Caco-2 (cell line): Measurements from ENCODE around the gene GEMIN7. TPM values are rescaled to one million over a fixed set of nuclear protein-coding genes. Genes with fewer than 3 reads are reported as not detected.

Source experiments
- BruUV-seq: library from RNA; stranded (reverse); fragments of 400-500 nt; replicated peaks from 2 replicates; lab custom pipeline; 2021; lab: Mats Ljungman, UMichigan
- CTCF ChIA-PET: fragments of 300-600 bp; sonication (Branson Sonifier 250); formaldehyde crosslinking; loops from one replicate; lab custom pipeline; 2022; ENCODE audit warnings: antibody characterized with exemption; lab: Charles Lee
- POLR2A ChIA-PET: fragments of 300-600 bp; sonication (Branson Sonifier 250); formaldehyde crosslinking; loops from one replicate; lab custom pipeline; 2022; ENCODE audit warnings: antibody characterized with exemption; lab: Charles Lee
- DNase-seq, 2 experiments: peaks; one replicate each; pipeline versions ENCODE4 v3.0.0 to v3.0.0-alpha.2; 2020 to 2022
- H3K27me3 ChIP-seq: replicated peaks from 2 replicates; pipeline ENCODE4 v1.6.0; 2011; ENCODE audit warnings: low read length; ENCODE audit not compliant: control insufficient read depth, insufficient read depth
- H3K36me3 ChIP-seq: 2 replicates; pipeline ENCODE4 v1.5.1; 2011; ENCODE audit warnings: low read length; ENCODE audit not compliant: control insufficient read depth, insufficient read depth
- H3K4me1 ChIP-seq: fragments of 250-450 bp; sonication (Bioruptor Pico); 2 replicates; pipeline ENCODE4 v1.5.1; 2020; ENCODE audit warnings: mild to moderate bottlenecking
- H3K4me3 ChIP-seq: 2 replicates; pipeline ENCODE4 v1.5.1; 2011; ENCODE audit warnings: low read depth, mild to moderate bottlenecking, control low read depth, low read length
- H3K9me3 ChIP-seq: fragments of 250-450 bp; sonication (Bioruptor Pico); 2 replicates; pipeline ENCODE4 v1.5.1; 2020; ENCODE audit warnings: mild to moderate bottlenecking, moderate library complexity
- H3K27ac Mint-ChIP-seq: one replicate; pipeline ENCODE4 v1.8.0; 2022; ENCODE audit warnings: mixed read lengths; ENCODE audit not compliant: unreplicated experiment
- H3K27me3 Mint-ChIP-seq: one replicate; pipeline ENCODE4 v1.8.0; 2022; ENCODE audit warnings: mixed read lengths; ENCODE audit not compliant: insufficient read depth, unreplicated experiment
- H3K36me3 Mint-ChIP-seq: one replicate; pipeline ENCODE4 v1.8.0; 2022; ENCODE audit warnings: mild to moderate bottlenecking, mixed read lengths; ENCODE audit not compliant: insufficient read depth, unreplicated experiment
- H3K4me1 Mint-ChIP-seq: one replicate; pipeline ENCODE4 v1.8.0; 2022; ENCODE audit warnings: low read depth, mixed read lengths; ENCODE audit not compliant: unreplicated experiment
- H3K4me3 Mint-ChIP-seq: one replicate; pipeline ENCODE4 v1.8.0; 2022; ENCODE audit warnings: mild to moderate bottlenecking, moderate library complexity, mixed read lengths; ENCODE audit not compliant: unreplicated experiment
- H3K9me3 Mint-ChIP-seq: one replicate; pipeline ENCODE4 v1.8.0; 2022; ENCODE audit warnings: mixed read lengths; ENCODE audit not compliant: unreplicated experiment
- intact Hi-C: fragments of 100-400 bp; cut with micrococcal nuclease; formaldehyde crosslinking; loops from one replicate; pipeline ENCODE4 v1.10.0; 2022; ENCODE audit not compliant: unreplicated experiment
- total RNA-seq: library from RNA; stranded (reverse); gene quantifications from 2 replicates; pipeline ENCODE4 v1.2.3, GENCODE V29; 2022
- TF ChIP-seq, protein P1 (sequence below), 2 experiments: fragments of 200-600 bp in 1 of 2; IDR thresholded peaks; 1 replicate in 1 of 2; 2 replicates in 1 of 2; pipeline versions ENCODE4 v1.5.1 to v1.8.0; 2011 to 2022; ENCODE audit warnings: antibody characterized with exemption in 1 of 2, control low read depth in 1 of 2, inconsistent platforms in 1 of 2, low read depth in 1 of 2, low read length in 1 of 2, mild to moderate bottlenecking in 1 of 2, moderate library complexity in 1 of 2; ENCODE audit not compliant: insufficient read depth in 1 of 2, severe bottlenecking in 1 of 2, unreplicated experiment in 1 of 2

Gene GEMIN7
- total RNA-seq, 1 experiment from 2014 or later: 49.3 TPM

DNA sequence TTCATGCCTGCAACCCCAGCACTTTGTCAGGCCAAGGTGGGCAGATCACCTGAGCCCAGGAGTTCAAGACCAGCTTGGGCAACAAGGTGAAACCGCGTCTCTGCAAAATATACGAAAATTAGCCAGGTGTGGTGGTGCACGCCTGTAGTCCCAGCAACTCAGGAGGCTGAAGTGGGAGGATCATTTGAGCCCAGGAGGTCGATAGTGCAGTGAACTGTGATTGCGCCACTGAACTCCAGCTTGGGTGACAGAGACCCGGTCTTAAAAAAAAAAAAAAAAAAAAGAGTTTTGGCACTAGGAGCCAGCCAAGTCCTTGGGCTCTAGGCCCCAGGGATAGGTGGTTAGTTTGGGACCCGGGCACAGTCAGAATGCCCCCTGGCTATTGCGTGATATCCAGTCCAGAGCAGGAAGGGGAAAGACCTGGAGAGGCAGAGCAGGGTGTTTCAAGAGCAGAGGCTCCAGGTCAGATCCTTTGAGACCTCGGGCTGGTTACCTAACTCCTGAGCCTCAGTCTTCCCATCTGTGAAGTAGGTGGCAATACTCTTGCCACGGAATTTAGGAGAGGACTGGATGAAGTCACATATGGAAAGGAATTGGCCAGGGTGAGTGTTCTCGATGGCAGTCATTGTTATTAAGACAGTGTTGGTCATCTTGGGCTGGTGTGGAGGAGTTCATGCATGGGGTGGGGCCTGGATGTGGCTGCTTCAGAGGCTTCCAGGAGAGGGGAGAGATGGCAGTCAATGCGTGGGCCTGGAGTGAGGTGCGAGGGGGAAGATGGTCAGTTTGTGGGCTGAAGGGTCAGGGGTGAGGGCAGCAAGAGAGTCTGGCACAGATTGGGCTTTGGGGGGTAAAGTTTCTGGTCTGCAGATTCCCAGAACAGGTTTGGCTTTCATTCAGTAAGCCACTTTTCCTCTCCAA, 16.7 kb downstream of the GEMIN7 start:
- Mint-ChIP-seq H3K27me3 (no peaks in the 10 kb centered on the region), H3K4me3 (no peak overlapping the region), H3K36me3 (peaks cover 39% of the 10 kb centered on the region), H3K4me1 (peaks cover 33% of the 10 kb centered on the region), H3K27ac (no peak overlapping the region), H3K9me3 (no peaks in the 10 kb centered on the region)
- POLR2A ChIA-PET: no interaction called here
- BruUV-seq: no TSS peak
- intact Hi-C loops: no loop called here
- no peaks in the 10 kb centered on the region for H3K9me3 ChIP-seq
- DNase-seq: no peak
- H3K36me3 ChIP-seq: no peaks in the 10 kb centered on the region
- TF ChIP-seq, protein P1, sequence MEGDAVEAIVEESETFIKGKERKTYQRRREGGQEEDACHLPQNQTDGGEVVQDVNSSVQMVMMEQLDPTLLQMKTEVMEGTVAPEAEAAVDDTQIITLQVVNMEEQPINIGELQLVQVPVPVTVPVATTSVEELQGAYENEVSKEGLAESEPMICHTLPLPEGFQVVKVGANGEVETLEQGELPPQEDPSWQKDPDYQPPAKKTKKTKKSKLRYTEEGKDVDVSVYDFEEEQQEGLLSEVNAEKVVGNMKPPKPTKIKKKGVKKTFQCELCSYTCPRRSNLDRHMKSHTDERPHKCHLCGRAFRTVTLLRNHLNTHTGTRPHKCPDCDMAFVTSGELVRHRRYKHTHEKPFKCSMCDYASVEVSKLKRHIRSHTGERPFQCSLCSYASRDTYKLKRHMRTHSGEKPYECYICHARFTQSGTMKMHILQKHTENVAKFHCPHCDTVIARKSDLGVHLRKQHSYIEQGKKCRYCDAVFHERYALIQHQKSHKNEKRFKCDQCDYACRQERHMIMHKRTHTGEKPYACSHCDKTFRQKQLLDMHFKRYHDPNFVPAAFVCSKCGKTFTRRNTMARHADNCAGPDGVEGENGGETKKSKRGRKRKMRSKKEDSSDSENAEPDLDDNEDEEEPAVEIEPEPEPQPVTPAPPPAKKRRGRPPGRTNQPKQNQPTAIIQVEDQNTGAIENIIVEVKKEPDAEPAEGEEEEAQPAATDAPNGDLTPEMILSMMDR (IDR thresholded peaks at IDR 0.05; ENCODE audit: insufficient read depth in 1 of 2, low read depth in 1 of 2, low read length in 1 of 2, severe bottlenecking in 1 of 2, unreplicated experiment in 1 of 2): no peak
- peaks cover 18% of the 10 kb centered on the region for H3K4me1 ChIP-seq
- no peaks in the 10 kb centered on the region for H3K27me3 ChIP-seq
- H3K4me3 ChIP-seq: no peak overlapping the region
- CTCF ChIA-PET: no interaction called here

DNA sequence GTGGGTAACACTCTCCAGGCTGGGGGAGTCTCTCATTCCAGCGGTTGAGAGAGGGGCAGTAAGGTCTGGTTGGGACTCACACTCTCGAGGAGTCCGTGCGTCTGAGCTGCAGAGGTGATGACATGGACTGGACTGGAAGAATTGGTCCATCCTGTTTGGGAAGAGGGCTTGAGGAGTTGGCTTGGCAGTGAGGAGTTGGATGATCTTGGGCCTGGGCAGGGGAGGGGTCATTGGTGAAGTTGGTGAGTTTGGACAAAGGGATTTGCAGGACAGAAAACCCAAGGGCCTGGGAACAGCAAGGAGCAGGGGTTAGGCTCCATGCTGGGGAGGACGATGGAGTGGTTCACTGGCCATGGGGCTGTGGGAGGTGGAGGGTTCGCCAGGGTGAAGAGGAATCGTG, 17.6 kb downstream of the GEMIN7 start:
- Mint-ChIP-seq H3K9me3 (no peaks in the 10 kb centered on the region), H3K27me3 (no peaks in the 10 kb centered on the region), H3K36me3 (peaks cover 31% of the 10 kb centered on the region), H3K4me1 (peaks cover 30% of the 10 kb centered on the region), H3K4me3 (no peak overlapping the region), H3K27ac (peak overlapping the region; percentile 16)
- ChIA-PET POLR2A (no interaction called here), CTCF (no interaction called here)
- BruUV-seq: no TSS peak
- no peaks in the 10 kb centered on the region for H3K36me3 ChIP-seq
- TF ChIP-seq, protein P1 (IDR thresholded peaks at IDR 0.05; ENCODE audit: insufficient read depth in 1 of 2, low read depth in 1 of 2, low read length in 1 of 2, severe bottlenecking in 1 of 2, unreplicated experiment in 1 of 2): no peak
- no peaks in the 10 kb centered on the region for H3K9me3 ChIP-seq
- no peak for DNase-seq
- H3K4me3 ChIP-seq: no peak overlapping the region
- peaks cover 18% of the 10 kb centered on the region for H3K4me1 ChIP-seq
- H3K27me3 ChIP-seq: no peaks in the 10 kb centered on the region
- intact Hi-C loops: no loop called here

DNA sequence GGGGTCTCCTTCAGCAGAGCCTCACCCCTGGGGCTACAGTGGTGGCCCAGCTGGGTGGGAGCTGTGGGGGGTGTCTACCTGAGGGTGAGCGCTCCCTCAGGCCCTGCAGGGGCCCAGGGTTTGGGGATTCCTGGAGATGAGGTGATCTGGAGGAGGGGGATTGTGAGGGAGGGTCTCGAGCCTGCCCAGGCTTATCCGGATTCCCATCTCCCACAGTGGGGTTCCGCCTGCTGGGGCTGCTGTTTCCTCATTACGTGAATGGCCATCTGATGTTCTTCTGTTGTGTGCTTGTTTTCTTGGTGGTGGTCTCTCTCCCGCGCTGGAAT, 18.4 kb downstream of the GEMIN7 start:
- Mint-ChIP-seq H3K4me3 (no peak overlapping the region), H3K36me3 (peaks cover 24% of the 10 kb centered on the region), H3K27ac (peak overlapping the region; percentile 51), H3K9me3 (no peaks in the 10 kb centered on the region), H3K4me1 (peaks cover 30% of the 10 kb centered on the region), H3K27me3 (no peaks in the 10 kb centered on the region)
- DNase-seq: no peak
- TF ChIP-seq, protein P1 (IDR thresholded peaks at IDR 0.05; ENCODE audit: insufficient read depth in 1 of 2, low read depth in 1 of 2, low read length in 1 of 2, severe bottlenecking in 1 of 2, unreplicated experiment in 1 of 2): no peak
- BruUV-seq: no TSS peak
- Histone ChIP-seq H3K9me3 (no peaks in the 10 kb centered on the region), H3K4me3 (no peak overlapping the region), H3K36me3 (no peaks in the 10 kb centered on the region), H3K27me3 (no peaks in the 10 kb centered on the region), H3K4me1 (peaks cover 21% of the 10 kb centered on the region)
- POLR2A ChIA-PET: no interaction called here
- intact Hi-C loops: no loop called here
- CTCF ChIA-PET: no interaction called here
